HEK293 (cell line): ENCODE data around the gene PDLIM7.

Source experiments
- CTCF ChIP-seq: fragments of 450-650 bp; formaldehyde crosslinking; IDR thresholded peaks from 2 replicates; pipeline ENCODE4 v1.5.1; 2016; ENCODE audit warnings: missing biosample characterization, missing genetic modification characterization
- EGR2 ChIP-seq: fragments of 450-650 bp; formaldehyde crosslinking; IDR thresholded peaks from 2 replicates; pipeline ENCODE4 v1.5.1; 2016; ENCODE audit warnings: low read depth, missing biosample characterization, missing genetic modification characterization
- YY1 ChIP-seq: fragments of 450-650 bp; formaldehyde crosslinking; IDR thresholded peaks from 2 replicates; pipeline ENCODE4 v1.5.1; 2018; ENCODE audit warnings: missing biosample characterization, missing genetic modification characterization
- ZFP37 ChIP-seq: fragments of 450-650 bp; formaldehyde crosslinking; IDR thresholded peaks from 2 replicates; pipeline ENCODE4 v1.5.1; 2016; ENCODE audit warnings: missing biosample characterization, missing genetic modification characterization
- ZNF530 ChIP-seq: fragments of 450-650 bp; formaldehyde crosslinking; IDR thresholded peaks from 2 replicates; pipeline ENCODE4 v1.5.1; 2016; ENCODE audit warnings: low read depth, missing biosample characterization, missing genetic modification characterization
- ZNF571 ChIP-seq: fragments of 450-650 bp; formaldehyde crosslinking; IDR thresholded peaks from 2 replicates; pipeline ENCODE4 v1.5.0; 2017; ENCODE audit warnings: missing biosample characterization, missing genetic modification characterization
- TF ChIP-seq, protein P1 (sequence below): fragments of 450-650 bp; IDR thresholded peaks from 2 replicates; pipeline ENCODE4 v1.5.1; 2018; ENCODE audit warnings: missing biosample characterization, missing genetic modification characterization
- TF ChIP-seq, protein P2 (sequence below): fragments of 450-650 bp; formaldehyde crosslinking; IDR thresholded peaks from 2 replicates; pipeline ENCODE4 v1.5.1; 2016; ENCODE audit warnings: missing biosample characterization, missing genetic modification characterization
- TF ChIP-seq, protein P3 (sequence below): fragments of 450-650 bp; formaldehyde crosslinking; IDR thresholded peaks from 2 replicates; pipeline ENCODE4 v1.5.1; 2016; ENCODE audit warnings: missing biosample characterization, missing genetic modification characterization

GRCh38 chr5:177504086-177505056, 7.0 kb upstream of the PDLIM7 start:
- TF ChIP-seq, protein P1, sequence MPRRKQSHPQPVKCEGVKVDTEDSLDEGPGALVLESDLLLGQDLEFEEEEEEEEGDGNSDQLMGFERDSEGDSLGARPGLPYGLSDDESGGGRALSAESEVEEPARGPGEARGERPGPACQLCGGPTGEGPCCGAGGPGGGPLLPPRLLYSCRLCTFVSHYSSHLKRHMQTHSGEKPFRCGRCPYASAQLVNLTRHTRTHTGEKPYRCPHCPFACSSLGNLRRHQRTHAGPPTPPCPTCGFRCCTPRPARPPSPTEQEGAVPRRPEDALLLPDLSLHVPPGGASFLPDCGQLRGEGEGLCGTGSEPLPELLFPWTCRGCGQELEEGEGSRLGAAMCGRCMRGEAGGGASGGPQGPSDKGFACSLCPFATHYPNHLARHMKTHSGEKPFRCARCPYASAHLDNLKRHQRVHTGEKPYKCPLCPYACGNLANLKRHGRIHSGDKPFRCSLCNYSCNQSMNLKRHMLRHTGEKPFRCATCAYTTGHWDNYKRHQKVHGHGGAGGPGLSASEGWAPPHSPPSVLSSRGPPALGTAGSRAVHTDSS (tag by site-specific recombination): no peak
- no peak for TF ChIP-seq CTCF (tag by site-specific recombination)
- TF ChIP-seq EGR2: no peak
- TF ChIP-seq YY1: no peak
- TF ChIP-seq ZNF571: no peak
- TF ChIP-seq, protein P2, sequence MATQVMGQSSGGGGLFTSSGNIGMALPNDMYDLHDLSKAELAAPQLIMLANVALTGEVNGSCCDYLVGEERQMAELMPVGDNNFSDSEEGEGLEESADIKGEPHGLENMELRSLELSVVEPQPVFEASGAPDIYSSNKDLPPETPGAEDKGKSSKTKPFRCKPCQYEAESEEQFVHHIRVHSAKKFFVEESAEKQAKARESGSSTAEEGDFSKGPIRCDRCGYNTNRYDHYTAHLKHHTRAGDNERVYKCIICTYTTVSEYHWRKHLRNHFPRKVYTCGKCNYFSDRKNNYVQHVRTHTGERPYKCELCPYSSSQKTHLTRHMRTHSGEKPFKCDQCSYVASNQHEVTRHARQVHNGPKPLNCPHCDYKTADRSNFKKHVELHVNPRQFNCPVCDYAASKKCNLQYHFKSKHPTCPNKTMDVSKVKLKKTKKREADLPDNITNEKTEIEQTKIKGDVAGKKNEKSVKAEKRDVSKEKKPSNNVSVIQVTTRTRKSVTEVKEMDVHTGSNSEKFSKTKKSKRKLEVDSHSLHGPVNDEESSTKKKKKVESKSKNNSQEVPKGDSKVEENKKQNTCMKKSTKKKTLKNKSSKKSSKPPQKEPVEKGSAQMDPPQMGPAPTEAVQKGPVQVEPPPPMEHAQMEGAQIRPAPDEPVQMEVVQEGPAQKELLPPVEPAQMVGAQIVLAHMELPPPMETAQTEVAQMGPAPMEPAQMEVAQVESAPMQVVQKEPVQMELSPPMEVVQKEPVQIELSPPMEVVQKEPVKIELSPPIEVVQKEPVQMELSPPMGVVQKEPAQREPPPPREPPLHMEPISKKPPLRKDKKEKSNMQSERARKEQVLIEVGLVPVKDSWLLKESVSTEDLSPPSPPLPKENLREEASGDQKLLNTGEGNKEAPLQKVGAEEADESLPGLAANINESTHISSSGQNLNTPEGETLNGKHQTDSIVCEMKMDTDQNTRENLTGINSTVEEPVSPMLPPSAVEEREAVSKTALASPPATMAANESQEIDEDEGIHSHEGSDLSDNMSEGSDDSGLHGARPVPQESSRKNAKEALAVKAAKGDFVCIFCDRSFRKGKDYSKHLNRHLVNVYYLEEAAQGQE (tag by site-specific recombination): no peak
- no peak for TF ChIP-seq ZFP37 (tag by site-specific recombination)
- TF ChIP-seq, protein P3, sequence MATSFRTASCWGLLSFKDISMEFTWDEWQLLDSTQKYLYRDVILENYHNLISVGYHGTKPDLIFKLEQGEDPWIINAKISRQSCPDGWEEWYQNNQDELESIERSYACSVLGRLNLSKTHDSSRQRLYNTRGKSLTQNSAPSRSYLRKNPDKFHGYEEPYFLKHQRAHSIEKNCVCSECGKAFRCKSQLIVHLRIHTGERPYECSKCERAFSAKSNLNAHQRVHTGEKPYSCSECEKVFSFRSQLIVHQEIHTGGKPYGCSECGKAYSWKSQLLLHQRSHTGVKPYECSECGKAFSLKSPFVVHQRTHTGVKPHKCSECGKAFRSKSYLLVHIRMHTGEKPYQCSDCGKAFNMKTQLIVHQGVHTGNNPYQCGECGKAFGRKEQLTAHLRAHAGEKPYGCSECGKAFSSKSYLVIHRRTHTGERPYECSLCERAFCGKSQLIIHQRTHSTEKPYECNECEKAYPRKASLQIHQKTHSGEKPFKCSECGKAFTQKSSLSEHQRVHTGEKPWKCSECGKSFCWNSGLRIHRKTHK: no peak
- TF ChIP-seq ZNF530: no peak
